ENCODE measurements around the gene FARP1.
"Not testable (repeated sequence)": the region's sequence is repeated elsewhere in the genome, so short reads cannot be mapped to it uniquely, and the experiment has no call there.

FARP1 gene

DNA sequence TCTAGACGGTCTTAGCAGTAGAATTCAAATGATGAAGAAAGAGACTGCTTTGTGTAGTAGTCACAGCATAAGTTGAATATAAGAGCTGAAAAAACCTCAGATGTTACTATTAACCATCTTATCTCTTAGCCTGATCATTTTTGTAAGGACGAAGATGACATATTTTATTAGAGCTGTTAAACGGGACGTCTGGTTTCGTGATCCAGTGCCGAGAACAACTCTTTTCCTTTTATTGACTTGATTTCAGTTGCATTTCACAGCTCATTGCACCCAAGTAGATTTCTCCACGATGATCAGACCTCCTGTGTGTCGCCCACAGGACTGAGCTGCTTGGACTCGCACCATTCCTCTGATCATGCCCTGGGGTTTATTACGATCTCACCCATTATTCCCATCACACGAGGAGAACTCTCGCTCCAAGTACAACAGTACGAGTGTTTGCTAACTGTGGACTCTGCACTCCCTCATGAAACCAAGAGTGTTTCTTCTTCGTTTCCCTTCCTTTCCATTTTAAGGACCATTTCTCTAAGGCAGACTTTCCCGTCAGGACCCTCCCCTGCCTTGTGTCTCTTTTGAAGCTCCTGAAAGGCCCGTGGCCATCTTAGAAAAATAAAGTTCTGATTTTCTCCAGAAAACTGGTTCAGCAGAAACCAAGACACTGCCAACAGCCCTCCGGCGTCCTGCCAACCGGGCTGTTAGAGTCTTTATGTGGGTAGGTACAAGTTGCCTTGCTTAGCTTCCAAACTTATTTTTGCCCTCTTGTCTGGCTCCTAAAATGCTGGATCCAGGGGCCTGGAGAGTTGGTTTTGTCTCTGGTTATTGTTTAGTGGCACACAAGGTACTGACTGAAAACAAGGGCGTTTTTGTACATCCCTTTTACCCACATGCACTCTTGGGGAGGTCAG, 82.4 kb downstream of the FARP1 start:
- no peak for DNase-seq (ENCODE audit: low spot score)

DNA sequence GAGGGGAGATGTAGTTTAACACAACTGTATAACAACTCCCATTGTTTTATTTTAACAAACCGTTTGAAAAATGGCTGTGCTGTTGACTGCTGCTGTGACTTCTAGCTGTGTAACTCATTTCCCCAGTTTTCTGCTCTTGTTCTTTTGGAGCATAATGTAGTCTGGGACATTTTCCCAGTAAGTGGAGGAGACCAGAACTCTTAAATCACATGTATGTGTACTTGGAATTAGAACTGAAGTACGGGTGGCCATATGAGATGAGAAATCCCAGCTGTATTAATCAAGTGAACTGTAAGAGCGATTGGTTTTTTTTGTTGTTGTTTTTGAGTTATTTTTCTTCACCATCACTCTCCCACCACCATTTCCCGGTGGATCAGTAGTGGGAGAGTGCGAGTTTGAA, 83.6 kb downstream of the FARP1 start:
- DNase-seq (ENCODE audit: low spot score), result no peak

DNA sequence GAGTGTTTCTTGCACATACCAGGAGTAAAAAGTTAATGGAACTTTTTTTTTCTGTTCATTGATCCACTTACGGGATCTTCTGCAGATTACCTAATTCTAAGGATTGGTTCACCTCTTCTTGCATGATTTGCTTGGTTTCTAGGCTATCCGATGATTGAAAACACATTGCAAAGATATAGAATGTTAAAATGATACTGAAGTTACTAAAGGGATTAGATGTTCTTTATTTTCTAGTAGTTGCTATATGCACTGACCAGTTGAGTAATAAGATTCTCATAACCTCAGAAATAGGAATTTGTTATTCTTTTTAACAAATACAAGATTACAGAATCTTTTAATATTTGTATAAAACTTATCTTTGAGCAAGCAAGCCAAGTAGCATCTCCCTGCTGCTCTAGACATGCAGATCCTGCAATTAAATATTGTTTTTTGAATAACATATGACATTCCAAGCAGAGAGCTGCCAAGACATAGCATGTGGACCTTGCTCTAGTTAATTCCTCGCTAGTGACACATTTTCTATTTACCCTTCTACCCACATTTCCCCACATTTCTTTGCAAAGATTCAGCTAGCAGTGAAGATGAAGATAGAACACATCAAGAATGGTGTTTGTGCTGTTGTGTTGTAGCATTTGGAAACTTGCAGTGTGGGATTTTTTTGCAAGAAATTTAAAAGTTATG, 85.9 kb downstream of the FARP1 start:
- no peak for DNase-seq (ENCODE audit: low spot score)

DNA sequence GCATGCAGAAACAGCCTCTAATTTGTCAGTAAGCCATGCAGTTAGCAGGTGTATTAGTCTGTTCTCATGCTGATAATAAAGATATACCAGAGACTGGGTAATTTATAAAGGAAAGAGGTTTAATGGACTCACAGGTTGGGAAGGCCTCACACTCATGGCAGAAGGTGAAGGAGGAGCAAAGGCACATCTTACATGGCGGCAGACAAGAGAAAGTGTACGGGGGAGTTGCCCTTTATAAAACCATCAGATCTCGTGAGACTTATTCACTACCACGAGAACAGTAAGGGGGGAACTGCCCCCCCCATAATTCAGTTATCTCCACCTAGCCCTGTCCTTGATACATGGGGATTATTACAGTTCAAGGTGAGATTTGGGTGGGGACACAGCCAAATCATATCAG, 87.9 kb downstream of the FARP1 start:
- DNase-seq (ENCODE audit: low spot score), result not testable (repeated sequence)

DNA sequence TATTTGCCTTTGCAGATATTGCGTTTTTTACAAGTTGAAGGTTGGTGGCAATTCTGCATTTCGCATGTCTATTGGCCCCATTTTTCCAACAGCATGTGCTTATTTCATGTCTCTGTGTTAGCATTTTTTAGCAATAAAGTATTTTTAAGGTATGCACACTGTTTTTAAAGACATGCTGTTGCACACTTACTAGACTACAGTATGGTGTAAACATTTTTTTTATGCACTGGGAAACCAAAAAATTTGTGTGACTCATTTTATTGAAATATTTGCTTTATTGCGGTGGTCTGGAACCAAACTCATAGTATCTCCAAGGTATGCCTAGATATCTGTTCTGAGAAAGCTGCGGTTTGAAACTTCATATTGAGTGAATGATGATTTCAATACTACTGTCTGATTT, 89.6 kb downstream of the FARP1 start:
- DNase-seq (ENCODE audit: low spot score), result no peak

DNA sequence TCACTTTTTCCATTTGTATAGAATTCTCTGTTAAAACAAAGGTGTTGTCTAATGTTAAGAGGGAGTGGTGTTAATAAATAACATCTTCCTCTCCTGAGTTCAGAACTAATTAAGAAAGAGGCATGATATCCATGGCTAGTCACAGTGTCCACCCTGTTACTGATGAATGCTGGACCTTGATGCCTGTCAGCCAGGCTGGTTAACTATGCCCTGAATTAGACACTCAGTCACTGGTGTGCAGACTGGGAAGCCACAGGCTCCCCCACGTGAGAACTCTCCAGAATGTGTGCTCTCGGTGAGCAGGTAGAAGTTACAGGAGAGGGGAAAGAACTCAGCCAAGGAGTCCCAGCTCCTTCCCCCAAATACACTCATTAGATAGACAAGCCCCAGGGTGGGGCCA, 90.2 kb downstream of the FARP1 start:
- no peak for DNase-seq (ENCODE audit: low spot score)

DNA sequence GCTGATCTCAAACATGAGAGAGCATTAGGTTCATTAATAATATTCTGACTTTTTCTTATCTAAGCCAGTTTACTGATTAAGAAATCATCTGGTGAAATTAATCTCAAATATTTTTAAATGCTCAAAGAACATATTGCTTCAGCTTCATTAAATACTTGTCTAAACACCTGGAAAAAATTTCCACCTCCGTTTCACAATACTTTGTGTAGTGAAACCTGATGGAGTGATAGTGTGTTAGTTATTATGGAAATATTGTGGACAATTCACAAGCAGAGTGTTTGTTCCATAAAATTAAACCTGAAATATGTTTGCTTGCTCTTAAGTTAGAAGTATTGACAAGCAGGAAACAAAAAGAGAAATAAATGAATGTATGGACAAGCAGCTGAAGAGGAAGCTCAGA, 91.5 kb downstream of the FARP1 start:
- DNase-seq (ENCODE audit: low spot score), result no peak

DNA sequence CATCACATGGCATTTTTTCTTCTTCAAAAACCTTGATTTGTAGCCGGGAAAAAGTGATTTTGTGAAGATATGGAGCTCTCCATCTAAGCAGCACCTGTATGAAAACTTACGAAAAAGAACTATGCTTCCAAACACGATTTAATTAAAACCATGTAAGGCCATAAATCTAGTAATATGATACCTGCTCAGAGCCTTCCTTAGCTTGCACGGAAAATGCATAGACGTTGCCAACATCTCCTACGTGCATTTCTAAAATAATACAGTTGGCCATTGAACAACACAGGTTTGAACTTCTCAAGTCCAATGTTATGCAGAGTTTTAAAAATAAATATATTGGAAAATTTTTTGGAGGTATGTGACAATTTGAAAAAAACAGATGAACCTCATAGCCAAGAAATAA, 93.3 kb downstream of the FARP1 start:
- no peak for DNase-seq (ENCODE audit: low spot score)

DNA sequence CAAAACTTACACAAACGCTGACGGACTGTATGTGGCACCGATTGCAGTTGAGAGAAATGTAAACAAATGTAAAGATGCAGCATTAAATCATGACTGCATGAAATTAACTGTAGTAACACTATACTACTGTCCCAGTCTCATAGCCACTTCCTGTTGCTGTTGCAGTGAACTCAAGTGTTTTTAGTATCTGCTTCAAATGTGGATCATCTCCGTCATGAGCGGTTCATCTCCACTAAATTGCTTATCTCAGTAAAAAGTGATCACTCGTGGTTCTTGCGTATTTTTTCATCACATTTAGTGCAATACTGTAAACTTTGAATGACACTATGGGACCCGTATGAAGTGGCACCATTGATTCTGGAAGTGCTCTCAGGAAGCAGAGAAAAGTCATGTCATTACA, 94.4 kb downstream of the FARP1 start:
- no peak for DNase-seq (ENCODE audit: low spot score)

DNA sequence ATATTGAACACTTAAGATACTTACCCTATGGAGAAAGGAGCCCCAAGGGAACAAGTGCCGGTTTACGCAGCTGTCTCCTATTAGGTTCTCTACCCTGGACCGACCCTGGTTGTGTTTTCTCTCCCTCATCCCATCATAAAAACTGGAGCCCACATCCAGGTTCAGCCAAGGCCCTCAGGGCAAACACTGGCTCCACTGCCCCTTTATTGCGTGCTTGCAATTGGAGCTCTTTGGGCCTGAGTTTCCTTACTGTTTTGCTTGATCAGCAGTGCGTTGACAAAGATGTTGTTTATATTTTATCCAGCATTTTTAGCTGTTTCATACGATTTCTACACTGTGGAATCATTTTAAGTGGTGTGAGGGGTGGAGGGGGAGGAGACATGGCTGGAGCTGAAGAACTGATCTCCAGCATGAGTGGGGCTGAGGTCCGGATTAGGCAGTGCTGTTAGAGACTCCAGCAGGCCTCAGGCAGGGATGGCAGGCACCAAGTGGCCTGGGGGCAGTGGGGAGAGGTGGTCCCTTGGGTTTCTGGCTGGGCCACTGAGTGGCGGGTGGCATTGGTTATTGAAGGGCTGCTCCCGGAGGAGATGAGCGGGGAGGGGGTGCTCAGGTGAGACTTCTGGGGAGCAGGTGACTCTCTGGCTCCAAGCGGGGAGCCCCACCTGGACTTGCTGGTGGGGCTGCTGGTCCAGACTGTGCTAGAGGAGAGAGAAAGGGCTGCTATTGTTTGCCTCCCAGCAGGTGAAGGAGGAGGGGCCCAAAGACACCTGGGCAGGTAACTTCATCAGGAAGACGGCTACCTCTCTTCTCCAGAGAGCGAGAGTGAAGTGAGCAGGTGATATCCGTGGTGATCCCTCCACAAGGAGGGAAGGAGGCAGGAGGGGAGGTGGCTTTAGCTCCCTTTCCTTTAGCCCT, 96.5 kb downstream of the FARP1 start:
- no peak for DNase-seq (ENCODE audit: low spot score)

DNA sequence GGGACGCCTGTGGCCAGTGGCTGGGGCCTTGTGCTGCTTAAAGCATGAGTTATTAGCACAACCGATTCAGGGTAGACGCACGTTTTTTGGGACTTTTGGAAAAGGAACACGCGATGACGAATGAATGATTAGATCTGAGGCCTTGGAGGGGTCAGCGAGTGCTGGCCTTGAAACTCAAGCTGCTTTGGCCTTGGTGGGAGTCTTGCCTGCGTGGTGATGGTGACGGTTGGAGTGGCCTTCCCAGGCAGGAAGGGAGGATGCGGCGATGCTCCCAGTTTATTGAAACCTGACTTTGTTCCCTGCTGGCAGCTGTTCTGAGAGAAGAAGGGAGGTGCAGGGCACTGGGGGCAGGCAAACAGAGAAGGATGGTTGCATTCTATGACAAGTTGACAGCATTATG, 97.2 kb downstream of the FARP1 start:
- DNase-seq (ENCODE audit: low spot score), result no peak

DNA sequence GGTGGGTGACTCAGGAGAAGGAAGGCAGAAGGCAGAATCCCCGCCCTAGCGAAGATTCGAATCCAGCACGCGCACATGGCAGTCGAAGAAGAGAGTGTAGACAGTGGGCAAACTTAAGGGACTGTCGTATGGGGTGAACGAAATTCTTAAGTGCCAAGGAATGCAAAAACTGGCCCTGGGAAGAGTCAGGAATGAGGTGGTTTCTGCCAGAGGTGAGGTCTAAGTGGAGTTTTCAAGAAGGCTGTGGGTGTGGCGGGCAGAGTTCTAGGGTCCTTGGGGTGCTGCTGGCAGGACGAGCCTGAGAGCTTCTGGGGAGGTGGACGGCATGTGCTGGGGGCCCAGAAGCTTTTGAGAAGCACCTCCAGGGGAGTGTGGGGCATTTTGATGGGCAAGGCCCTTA, 98.1 kb downstream of the FARP1 start:
- no peak for DNase-seq (ENCODE audit: low spot score)

DNA sequence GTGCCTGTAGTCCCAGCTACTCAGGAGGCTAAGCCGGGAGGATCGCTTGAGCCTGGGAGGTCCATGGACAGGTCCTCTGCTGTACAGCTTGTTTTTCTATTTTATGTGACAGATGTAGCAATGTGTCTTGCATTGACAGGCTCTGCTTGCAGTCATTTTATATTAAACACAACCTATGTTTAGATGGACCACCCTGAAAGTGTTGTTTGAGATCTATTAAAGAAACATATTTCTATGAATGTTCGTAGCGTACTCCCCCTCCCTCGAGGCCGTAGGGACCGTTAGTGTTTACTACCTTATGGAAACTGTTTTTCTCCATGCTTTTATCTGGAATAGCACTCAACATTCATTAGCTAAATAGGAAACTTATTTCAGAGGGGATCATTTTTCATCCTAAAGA, 99.1 kb downstream of the FARP1 start:
- DNase-seq (ENCODE audit: low spot score), result no peak

DNA sequence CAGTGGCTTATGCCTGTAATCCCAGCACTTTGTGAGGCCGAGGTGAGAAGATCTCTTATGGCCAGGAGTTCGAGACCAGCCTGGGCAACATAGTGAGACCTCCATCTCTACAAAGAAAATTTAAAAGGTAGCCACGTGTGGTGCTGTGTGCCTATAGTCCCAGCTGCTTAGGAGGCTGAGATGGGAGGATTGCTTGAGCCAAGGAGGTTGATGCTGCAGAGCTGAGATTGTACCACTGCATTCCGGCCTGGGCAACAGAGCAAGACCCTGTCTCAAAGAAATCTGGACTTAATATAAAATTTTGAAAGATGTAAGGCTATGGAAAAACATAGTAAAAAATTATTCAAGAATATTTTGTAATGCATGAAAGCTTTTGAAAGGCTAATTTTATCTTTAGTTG, 99.5 kb downstream of the FARP1 start:
- DNase-seq (ENCODE audit: low spot score), result no peak

DNA sequence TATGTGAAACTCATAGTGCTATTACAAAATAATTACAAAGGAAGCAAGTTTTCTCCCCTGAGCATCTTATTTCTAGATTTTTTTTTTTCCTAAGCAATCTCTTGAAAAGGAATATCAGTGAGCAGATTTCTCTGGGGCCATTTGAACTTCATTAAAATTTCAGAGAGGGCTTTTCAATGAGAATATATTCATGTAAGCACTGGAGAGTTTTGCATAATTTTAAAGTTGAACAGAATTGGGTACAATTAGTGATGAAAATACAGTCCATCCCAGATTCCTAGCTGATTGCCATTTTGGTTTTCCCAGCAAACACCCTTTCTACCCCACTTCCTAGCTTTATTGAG, 101.0 kb downstream of the FARP1 start:
- DNase-seq (ENCODE audit: low spot score), result no peak

DNA sequence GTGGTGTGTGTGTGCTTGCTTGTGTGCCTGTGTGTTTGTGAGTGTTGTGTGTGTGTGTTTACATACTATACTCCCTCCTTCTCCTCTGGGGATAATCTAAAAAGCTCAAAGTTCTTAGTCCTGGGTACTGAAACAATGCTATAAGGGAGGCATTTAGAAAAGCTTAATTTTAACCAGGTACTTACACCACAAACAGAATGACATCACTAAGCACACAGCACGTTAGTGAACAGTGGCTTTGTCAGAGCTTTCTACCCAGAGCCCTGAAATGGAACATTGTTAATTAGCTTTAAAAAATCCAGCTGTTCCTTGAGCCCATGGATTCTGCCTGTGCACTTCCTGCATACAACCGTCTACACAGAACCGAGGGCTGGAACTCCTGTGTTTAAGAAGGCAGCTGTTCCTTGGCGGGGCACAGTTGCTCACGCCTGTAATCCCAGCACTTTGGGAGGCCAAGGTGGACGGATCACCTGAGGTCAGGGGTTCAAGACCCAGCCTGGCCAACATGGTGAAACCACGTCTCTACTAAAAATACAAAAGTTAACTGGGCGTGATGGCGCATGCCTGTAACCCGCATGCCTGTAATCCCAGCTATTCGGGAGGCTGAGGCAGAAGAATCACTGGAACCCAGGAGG, 103.8 kb downstream of the FARP1 start:
- DNase-seq (ENCODE audit: low spot score), result no peak

DNA sequence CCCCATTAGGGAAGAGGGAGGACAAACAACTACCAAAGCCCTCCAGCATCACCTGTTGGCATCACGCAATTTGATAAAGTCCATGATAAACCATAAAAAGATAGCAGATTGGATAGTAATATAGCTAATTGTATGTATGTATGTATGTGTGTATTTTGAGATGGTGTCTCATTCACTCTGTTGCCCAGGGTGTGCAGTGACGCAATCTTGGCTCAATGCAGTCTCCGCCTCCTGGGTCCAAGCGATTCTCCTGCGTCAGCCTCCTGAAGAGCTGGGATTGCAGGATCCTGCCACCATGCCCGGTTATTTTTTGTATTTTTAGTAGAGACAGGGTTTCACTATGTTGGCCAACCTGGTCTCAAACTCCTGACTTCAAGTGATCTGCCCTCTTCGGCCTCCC, 108.8 kb downstream of the FARP1 start:
- DNase-seq (ENCODE audit: low spot score), result no peak

DNA sequence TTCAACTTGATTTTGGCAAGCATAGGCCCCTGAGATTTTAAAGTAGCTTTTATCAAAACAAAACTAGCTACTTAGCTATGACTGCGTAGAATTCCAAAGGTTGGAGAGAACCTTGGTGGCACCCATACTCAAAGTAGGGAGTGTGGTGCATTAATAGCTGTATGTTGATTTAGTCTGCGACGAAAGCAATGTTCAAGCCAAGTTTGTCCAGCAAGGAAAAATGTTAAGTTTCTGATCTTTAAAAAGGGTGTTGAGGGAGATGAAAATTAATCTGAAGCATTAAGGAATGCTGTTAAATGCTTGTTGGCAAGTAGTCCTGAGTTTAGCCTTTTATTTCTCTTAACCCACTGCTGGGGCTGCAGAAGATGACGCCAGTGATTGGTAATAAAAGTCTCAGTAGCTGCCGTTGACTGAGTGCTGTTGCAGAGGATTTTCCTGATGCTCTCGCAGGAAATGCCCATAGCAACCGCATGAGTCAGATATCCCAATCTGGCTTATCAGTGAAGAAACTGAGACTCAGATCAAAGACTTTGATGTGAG, 110.1 kb downstream of the FARP1 start:
- no peak for DNase-seq (ENCODE audit: low spot score)

DNA sequence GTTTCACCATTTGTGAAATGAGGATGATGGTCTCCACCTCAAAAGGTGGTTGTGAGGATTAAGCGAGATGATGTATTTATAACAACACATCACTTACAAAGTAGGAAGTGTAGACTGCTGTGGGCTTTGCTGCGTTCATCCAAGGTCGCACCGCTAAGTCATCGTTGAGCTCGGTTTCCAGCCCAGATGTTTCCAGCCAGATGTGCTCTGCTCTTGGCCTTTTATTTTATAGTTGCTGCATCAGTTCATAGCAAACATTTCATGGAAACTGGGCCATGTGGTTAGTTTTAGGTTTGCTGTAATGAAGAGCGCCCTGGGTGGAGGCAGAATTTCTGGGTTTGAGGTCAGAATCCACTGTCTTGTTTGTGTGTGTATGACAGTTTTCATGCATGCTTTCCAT, 110.6 kb downstream of the FARP1 start:
- no peak for DNase-seq (ENCODE audit: low spot score)

DNA sequence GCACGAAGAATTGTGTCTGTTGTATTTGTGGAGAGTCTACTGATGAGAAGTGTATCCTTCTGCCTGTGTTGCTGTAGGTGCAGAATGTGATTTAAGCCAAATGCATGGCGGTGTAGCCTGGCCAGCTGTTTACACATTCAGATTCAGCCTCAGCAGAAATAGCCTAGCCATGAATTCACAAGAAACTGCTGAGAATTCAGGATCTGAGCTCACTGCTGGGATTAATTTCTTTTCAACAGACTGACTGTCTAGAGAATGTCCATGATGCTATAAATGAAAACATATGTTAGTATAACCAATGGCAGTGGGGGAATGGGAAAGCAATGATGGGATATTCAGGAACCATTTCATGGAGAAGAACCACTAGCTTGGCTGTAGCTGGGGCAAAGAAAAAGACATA, 111.6 kb downstream of the FARP1 start:
- DNase-seq (ENCODE audit: low spot score), result no peak

DNA sequence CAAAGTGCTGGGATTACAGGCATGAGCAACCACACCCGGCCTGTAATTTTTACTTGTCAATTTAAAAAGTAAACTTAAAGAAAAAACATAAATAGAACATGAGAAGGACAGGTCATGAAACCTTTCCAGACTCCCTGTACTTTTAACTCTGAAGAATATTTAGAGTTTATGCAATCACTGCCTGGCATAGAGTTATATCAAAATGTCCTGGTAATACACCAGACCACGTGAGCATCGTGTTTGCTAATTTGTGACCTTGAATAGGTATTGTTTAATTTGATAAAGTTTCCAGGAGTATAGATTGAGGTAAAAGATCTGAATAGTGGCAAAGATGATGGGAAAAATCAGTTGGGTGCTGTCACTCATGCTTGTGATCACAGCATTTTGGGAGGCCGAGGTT, 115.3 kb downstream of the FARP1 start:
- DNase-seq (ENCODE audit: low spot score), result no peak
